GM12878 (cell line): ENCODE measurements around the gene C5. TPM values are rescaled to one million over a fixed set of nuclear protein-coding genes. Genes with fewer than 3 reads are reported as not detected.

ENCODE experiments used
- ATAC-seq: fragments of 200-7000 bp; cut with Tn5 transposase; 3 replicates; pipeline ENCODE4 v1.9.1; 2020; ENCODE audit warnings: mild to moderate bottlenecking, moderate library complexity
- BruUV-seq: library from RNA; stranded (reverse); fragments of 400-500 nt; replicated peaks from 2 replicates; lab custom pipeline; 2021; lab: Mats Ljungman, UMichigan
- CTCF ChIA-PET: fragments of 300-600 bp; sonication (Branson Sonifier 250); formaldehyde crosslinking; extraction: SDS; loops from one replicate; lab custom pipeline; 2021; ENCODE audit warnings: inconsistent platforms; lab: Yijun Ruan, JAX
- POLR2A ChIA-PET: fragments of 350-600 bp; formaldehyde crosslinking; extraction: SDS; loops from one replicate; lab custom pipeline; 2021; ENCODE audit warnings: inconsistent platforms; lab: Charles Lee
- RAD21 ChIA-PET: fragments of 300-600 bp; sonication (Branson Sonifier 250); formaldehyde crosslinking; loops from one replicate; lab custom pipeline; 2023; ENCODE audit warnings: antibody characterized with exemption; ENCODE audit not compliant: unreplicated experiment; lab: Charles Lee
- SMC1A ChIA-PET: fragments of 300-600 bp; sonication (Branson Sonifier 250); formaldehyde crosslinking; loops from one replicate; lab custom pipeline; 2023; ENCODE audit not compliant: unreplicated experiment, uncharacterized antibody; lab: Charles Lee
- DNase-seq: peaks from one replicate; pipeline ENCODE4 v3.0.0-alpha.2; 2011; ENCODE audit warnings: low read depth, low spot score
- FAIRE-seq: peaks from 3 replicates; lab custom pipeline; 2011; peaks lifted over from hg19 to GRCh38; lab: Jason Lieb, UNC
- H2AFZ ChIP-seq: 2 replicates; pipeline ENCODE4 v1.6.0; 2011; ENCODE audit warnings: low read depth, low read length, control low read depth; ENCODE audit not compliant: control insufficient read depth
- H3K27ac ChIP-seq: 2 replicates; pipeline ENCODE4 v1.5.1; 2011; ENCODE audit warnings: control low read depth; ENCODE audit not compliant: control insufficient read depth, insufficient read depth
- H3K27me3 ChIP-seq, 2 experiments: replicated peaks in 1 of 2; 2 replicates each; pipeline versions ENCODE4 v1.6.0 to v1.6.1; 2011; ENCODE audit warnings: low read length in 1 of 2; ENCODE audit not compliant: control insufficient read depth in 2 of 2, insufficient read depth in 2 of 2
- H3K36me3 ChIP-seq, 2 experiments: 2 replicates each; pipeline ENCODE4 v1.5.1; 2011; ENCODE audit warnings: low read length in 1 of 2; ENCODE audit not compliant: control insufficient read depth in 2 of 2, insufficient read depth in 2 of 2
- H3K4me1 ChIP-seq: 2 replicates; pipeline ENCODE4 v1.6.1; 2011; ENCODE audit warnings: mild to moderate bottlenecking, low read length, moderate library complexity, mixed read lengths; ENCODE audit not compliant: control insufficient read depth, insufficient read depth
- H3K4me2 ChIP-seq: 2 replicates; pipeline ENCODE4 v1.6.0; 2011; ENCODE audit warnings: control low read depth; ENCODE audit not compliant: control insufficient read depth, insufficient read depth
- H3K4me3 ChIP-seq: fragments of 200-600 bp; sonication (generic); 2 replicates; pipeline ENCODE4 v1.5.1; 2016
- H3K79me2 ChIP-seq: 2 replicates; pipeline ENCODE4 v1.6.0; 2011; ENCODE audit warnings: low read length; ENCODE audit not compliant: control insufficient read depth, insufficient read depth
- H3K9ac ChIP-seq: 2 replicates; pipeline ENCODE4 v1.8.0; 2011; ENCODE audit warnings: low read length, control low read depth, mixed read lengths; ENCODE audit not compliant: control insufficient read depth, insufficient read depth
- H3K9me3 ChIP-seq: replicated peaks from 3 replicates; pipeline ENCODE4 v1.5.1; 2011; ENCODE audit warnings: mild to moderate bottlenecking, low read length; ENCODE audit not compliant: control insufficient read depth, insufficient read depth
- H4K20me1 ChIP-seq: 2 replicates; pipeline ENCODE4 v1.6.0; 2011; ENCODE audit not compliant: control insufficient read depth, insufficient read depth
- ATF2 ChIP-seq: IDR thresholded peaks from 2 replicates; pipeline ENCODE4 v1.6.1; 2012; ENCODE audit warnings: low read length, inconsistent platforms
- CREM ChIP-seq: IDR thresholded peaks from 2 replicates; pipeline ENCODE4 v1.6.1; 2014; ENCODE audit warnings: antibody characterized with exemption, low read depth
- CUX1 ChIP-seq: IDR thresholded peaks from 2 replicates; pipeline ENCODE4 v1.6.1; 2012; ENCODE audit warnings: improper control_type of control experiment, low read depth, low read length; ENCODE audit not compliant: insufficient replicate concordance
- IRF4 ChIP-seq: IDR thresholded peaks from 2 replicates; pipeline ENCODE4 v1.6.1; 2011; ENCODE audit warnings: low read depth, low read length
- NFIC ChIP-seq: IDR thresholded peaks from 2 replicates; pipeline ENCODE4 v1.6.1; 2012; ENCODE audit warnings: low read depth, mild to moderate bottlenecking, inconsistent platforms, low read length, moderate library complexity
- NFYB ChIP-seq: IDR thresholded peaks from 2 replicates; pipeline ENCODE4 v1.6.1; 2011; ENCODE audit warnings: low read depth, mild to moderate bottlenecking, low read length, improper control_type of control experiment, moderate library complexity; ENCODE audit not compliant: insufficient read depth
- NR2C2 ChIP-seq: IDR thresholded peaks from 2 replicates; pipeline ENCODE4 v1.6.1; 2011; ENCODE audit warnings: borderline replicate concordance, low read depth; ENCODE audit not compliant: control insufficient read depth, insufficient read length
- PAX5 ChIP-seq: IDR thresholded peaks from 2 replicates; pipeline ENCODE4 v1.6.1; 2011; ENCODE audit warnings: low read depth, low read length, borderline replicate concordance
- POLR2AphosphoS2 ChIP-seq: IDR thresholded peaks from 2 replicates; pipeline ENCODE4 v1.6.1; 2011; ENCODE audit warnings: low read depth, mild to moderate bottlenecking, low read length, improper control_type of control experiment, moderate library complexity
- SP1 ChIP-seq: IDR thresholded peaks from one replicate; pipeline ENCODE4 v1.6.1; 2011; ENCODE audit warnings: low read depth, low read length
- STAT1 ChIP-seq: fragments of 450-650 bp; conservative IDR thresholded peaks from 2 replicates; pipeline ENCODE4 v1.6.1; 2014; ENCODE audit warnings: antibody characterized with exemption, mild to moderate bottlenecking
- ZNF274 ChIP-seq: IDR thresholded peaks from one replicate; pipeline ENCODE4 v1.8.0; 2011; ENCODE audit not compliant: insufficient read length, insufficient read depth
- ZNF384 ChIP-seq: IDR thresholded peaks from 2 replicates; pipeline ENCODE4 v1.6.1; 2012; ENCODE audit warnings: low read depth, mild to moderate bottlenecking, low read length, improper control_type of control experiment, borderline replicate concordance
- WGBS: methylation state at CpG from one replicate; pipeline ENCODE4 v1.1.6; 2016; ENCODE audit warnings: low lambda C conversion rate; ENCODE audit not compliant: insufficient replicate concordance, insufficient coverage; ENCODE audit errors: missing lambda C conversion rate; 5-methylcytosine and 5-hydroxymethylcytosine counted together
- in situ Hi-C: fragments of 300-500 bp; cut with MboI; formaldehyde crosslinking; loops from 9 replicates; pipeline ENCODE4 v1.14.3; 2018; ENCODE audit warnings: mixed read lengths
- intact Hi-C: fragments of 100-400 bp; cut with micrococcal nuclease; formaldehyde crosslinking; loops from one replicate; pipeline ENCODE4 v1.14.2; 2022; ENCODE audit not compliant: unreplicated experiment
- polyA plus RNA-seq, 11 experiments: library from polyadenylated mRNA; depleted of rRNA in 4 of 11; unstranded in 6 of 11; stranded (reverse) in 5 of 11; fragments of >200 nt; fragmentation: Nextera tagmentation in 4 of 11; fragmentation: Illumina TruSeq in 1 of 11; extraction: Ambion mirVana in 4 of 11; extraction: Trizol in 1 of 11; gene quantifications; 1 replicate in 1 of 11; 2 replicates in 10 of 11; pipeline versions ENCODE4 v1.2.1 to v1.2.3, GENCODE V29; 2011 to 2016; ENCODE audit warnings: inconsistent platforms in 2 of 11, missing spikeins in 2 of 11, low read depth in 1 of 11
- total RNA-seq, 4 experiments: library from RNA; depleted of rRNA in 3 of 4; stranded (reverse); fragments of >200 nt in 3 of 4; fragmentation: Illumina TruSeq in 1 of 4; extraction: Trizol in 1 of 4; gene quantifications; 2 replicates each; pipeline versions ENCODE4 v1.2.1 to v1.2.3, GENCODE V29; 2013 to 2021

Gene C5
- total and polyA plus RNA-seq, 10 of the 15 experiments (the other 5 are each of a cell fraction or from before 2014, with no cell fraction given) = 0.39 to 2.2 (median 1.2) TPM

GRCh38 chr9:120949290-120949689 lies 100.8 kb downstream of the C5 start:
- DNase-seq (no peak), FAIRE-seq (no peak)
- in situ Hi-C loops = no loop called here
- H2AFZ ChIP-seq = no peak overlapping the region
- H3K27ac ChIP-seq = no peak overlapping the region
- CTCF ChIA-PET = interaction anchor here (2.2 kb wide), 1 partner anchor 13 kb away, joined by 7 read pairs; no protein-coding TSS in a partner anchor
- H3K4me2 ChIP-seq = no peak overlapping the region
- no peaks in the 10 kb centered on the region for H3K79me2 ChIP-seq
- peaks cover 11% of the 10 kb centered on the region for H3K4me1 ChIP-seq
- no peaks in the 10 kb centered on the region; the same call in 2 of the 3 replicates for H3K9me3 ChIP-seq
- RAD21 ChIA-PET = no interaction called here
- no peak overlapping the region for H3K9ac ChIP-seq
- WGBS = 48% methylated on average over 2 of the region's 2 CpGs
- SMC1A ChIA-PET = interaction anchor here (1.5 kb wide), 1 partner anchor 16 kb away, joined by 3 read pairs; no protein-coding TSS in a partner anchor
- no peaks in the 10 kb centered on the region for H3K27me3 ChIP-seq
- BruUV-seq = no TSS peak
- H4K20me1 ChIP-seq = no peaks in the 10 kb centered on the region
- intact Hi-C loops = no loop called here
- TF ChIP-seq STAT1 (no peak), ZNF274 (no peak), NFIC (no peak), ZNF384 (no peak), NR2C2 (no peak), ATF2 (no peak), NFYB (no peak), IRF4 (no peak), CREM (no peak), PAX5 (no peak), CUX1 (no peak), SP1 (no peak), POLR2AphosphoS2 (no peak)
- TF ChIP-seq, all 136 proteins: peak for 0
- H3K4me3 ChIP-seq = no peak overlapping the region
- POLR2A ChIA-PET = interaction anchor here (0.6 to 0.7 kb wide), 2 partner anchors 28 to 130 kb away, joined by 3 read pairs; no protein-coding TSS in a partner anchor
- H3K36me3 ChIP-seq = no peaks in the 10 kb centered on the region
- ATAC-seq = no peak
